Measurements from ENCODE around the gene CTSW.
A peak's percentile ranks its signal among the peaks of the same experiment; 100 is the strongest.
"Not testable (repeated sequence)": the region's sequence is repeated elsewhere in the genome, so short reads cannot be mapped to it uniquely, and the experiment has no call there.

Gene CTSW

DNA sequence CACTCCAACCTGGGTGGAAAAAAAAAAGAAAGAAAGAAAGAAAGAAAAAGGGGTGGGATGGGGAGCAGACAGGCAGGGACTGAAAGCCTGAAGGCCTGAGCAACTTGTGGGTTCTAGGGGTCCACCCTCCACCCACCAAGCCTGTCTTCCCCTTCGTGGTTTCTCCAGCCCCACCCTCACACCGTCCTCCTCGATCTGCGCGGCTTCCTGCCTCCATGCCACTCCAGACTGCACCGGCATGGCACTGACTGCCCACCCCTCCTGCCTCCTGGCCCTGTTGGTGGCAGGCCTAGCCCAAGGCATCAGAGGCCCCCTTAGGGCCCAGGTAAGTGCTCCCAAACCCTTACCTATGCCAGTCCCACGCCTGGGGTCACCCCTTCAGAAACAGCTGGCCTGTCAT is at the start of gene CTSW:
TSS of gene CTSW (plus strand) at position 221 of the 400 bp plus-strand sequence. CDS start at position 239, 18 bp downstream.
- no peak for DNase-seq (ENCODE audit: low read depth)

- DNase-seq (ENCODE audit: low read depth) = not testable (repeated sequence)
Measured at GRCh38 chr11:65832231-65832630, 47.4 kb upstream of the CTSW start.

- DNase-seq (ENCODE audit: low read depth) = peak; percentile 93
Measured at GRCh38 chr11:65833297-65834030, 46.2 kb upstream of the CTSW start, which contains the start of gene SNX32. SNX32 (plus strand) TSS chr11:65833963; CDS start chr11:65834066, 103 bp downstream.

- no peak for DNase-seq (ENCODE audit: low read depth)
Measured at GRCh38 chr11:65834202-65834601, 45.4 kb upstream of the CTSW start.

GRCh38 chr11:65842144-65842543 is 37.5 kb upstream of the CTSW start:
- no peak for DNase-seq (ENCODE audit: low read depth)

DNA sequence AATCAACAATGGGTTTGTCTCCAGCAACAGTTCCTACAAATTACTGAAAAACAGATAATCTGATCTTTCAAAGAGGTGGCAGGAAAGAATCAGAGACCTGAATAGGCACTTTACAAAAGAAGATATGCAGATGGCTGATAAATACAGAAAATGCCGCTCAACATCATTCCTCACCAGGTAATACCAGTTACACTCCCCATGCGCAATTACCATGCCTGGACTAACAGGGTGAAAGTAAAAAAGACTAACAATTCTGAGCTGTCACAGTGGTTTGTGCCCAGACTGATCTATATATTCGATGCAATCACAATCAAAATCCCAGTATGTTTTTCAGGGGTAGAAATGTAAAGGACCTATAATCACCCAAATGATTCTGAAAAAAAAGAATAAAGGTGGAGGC is 35.8 kb upstream of the CTSW start:
- no peak for DNase-seq (ENCODE audit: low read depth)

DNA sequence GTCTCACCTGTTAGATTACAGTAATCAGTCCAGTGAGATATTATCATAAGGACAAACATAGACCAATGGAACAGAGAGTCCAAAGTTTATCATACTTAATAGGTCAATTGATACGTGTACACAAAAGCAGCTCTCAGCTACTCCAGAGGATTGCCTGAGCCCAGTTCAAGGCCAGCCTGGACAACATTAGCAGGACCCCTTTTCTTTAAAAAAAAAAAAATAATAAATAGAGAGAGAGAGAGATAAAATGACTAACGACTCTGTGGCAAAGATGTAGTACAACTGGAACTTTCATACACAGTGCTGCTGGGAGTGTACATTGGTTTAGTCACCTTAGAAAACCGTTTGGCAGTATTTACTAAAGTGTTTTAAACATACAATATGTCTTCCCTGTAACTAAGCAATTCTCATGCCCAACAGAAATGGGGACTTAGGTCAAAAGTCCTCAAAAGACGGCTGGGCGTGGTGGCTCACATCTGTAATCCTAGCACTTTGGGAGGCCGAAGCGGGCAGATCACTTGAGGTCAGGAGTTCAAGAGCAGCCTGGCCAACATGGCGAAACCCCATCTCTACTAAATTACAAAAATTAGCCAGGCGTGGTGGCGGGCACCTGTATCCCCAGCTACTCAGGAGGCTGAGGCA is 35.3 kb upstream of the CTSW start:
- DNase-seq (ENCODE audit: low read depth) = no peak

DNA sequence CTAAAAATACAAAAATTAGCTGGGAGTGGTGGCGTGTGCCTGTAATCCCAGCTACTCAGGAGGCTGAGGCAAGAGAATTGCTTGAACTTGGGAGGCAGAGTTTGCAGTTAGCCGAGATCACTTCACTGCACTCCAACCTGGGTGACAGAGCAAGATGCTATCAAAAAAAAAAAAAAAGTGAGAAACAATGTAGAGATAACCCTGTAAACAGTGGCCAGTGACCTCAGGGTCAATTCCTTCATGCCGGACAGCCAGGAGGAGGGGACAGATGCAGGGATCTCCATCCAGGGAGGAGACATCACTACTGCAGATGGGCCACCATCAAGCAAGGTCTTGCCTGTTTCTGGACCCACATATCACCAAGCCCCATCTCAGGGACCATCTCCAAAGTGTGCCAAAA is 31.9 kb upstream of the CTSW start:
- DNase-seq (ENCODE audit: low read depth) = no peak

GRCh38 chr11:65848693-65849092 is 30.9 kb upstream of the CTSW start:
- not testable (repeated sequence) for DNase-seq (ENCODE audit: low read depth)

DNA sequence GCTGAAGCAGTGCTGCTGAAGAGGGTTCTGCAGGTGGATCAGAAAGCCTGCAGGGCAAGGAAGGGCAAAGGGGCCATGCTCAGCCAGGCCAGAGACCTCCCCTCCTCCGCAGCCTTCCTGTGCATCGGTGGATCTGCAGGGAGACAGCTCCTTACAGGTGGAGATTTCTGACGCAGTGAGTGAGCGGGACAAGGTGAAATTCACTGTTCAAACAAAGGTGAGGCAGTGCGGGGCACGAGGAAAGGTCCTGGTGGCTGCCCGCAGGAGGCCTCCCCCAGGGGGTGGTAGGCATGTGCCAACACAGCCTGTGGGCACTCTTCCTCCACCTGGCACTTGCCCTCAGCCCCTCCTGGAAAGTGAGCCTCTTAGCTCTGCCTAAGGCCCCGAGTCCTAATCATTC is 30.3 kb upstream of the CTSW start:
- DNase-seq (ENCODE audit: low read depth) = no peak

- DNase-seq (ENCODE audit: low read depth) = no peak
Measured at GRCh38 chr11:65849771-65850216, 29.8 kb upstream of the CTSW start.

GRCh38 chr11:65850217-65851082 is 29.2 kb upstream of the CTSW start:
- DNase-seq (ENCODE audit: low read depth) = no peak

- DNase-seq (ENCODE audit: low read depth) = no peak
Measured at GRCh38 chr11:65851083-65851579, 28.5 kb upstream of the CTSW start.

- DNase-seq (ENCODE audit: low read depth) = no peak
Measured at GRCh38 chr11:65851811-65852507, 27.7 kb upstream of the CTSW start.

- no peak for DNase-seq (ENCODE audit: low read depth)
Measured at GRCh38 chr11:65852508-65853245, 27.0 kb upstream of the CTSW start.

- no peak for DNase-seq (ENCODE audit: low read depth)
Measured at GRCh38 chr11:65853246-65853979, 26.2 kb upstream of the CTSW start.

DNA sequence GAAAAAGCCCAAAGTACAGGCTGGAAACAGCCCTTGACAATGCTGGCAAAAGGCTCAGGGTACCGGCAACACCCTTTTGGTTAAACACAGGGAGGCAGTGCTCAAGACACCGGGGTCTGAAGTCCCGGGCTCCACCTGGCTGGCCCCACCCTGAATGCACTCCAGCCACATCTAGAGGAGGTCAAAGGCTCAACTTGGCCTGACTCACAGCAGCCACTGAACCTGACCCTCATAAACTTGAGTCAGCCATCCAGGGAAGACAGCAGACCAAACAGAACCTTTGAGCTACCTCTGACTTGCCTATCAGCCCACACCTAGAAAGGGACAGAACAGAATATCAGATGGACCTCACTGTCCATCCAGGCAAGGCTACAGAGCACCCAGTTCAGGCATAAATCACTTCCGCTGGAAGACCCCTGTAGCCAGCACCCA is 25.5 kb upstream of the CTSW start:
- no peak for DNase-seq (ENCODE audit: low read depth)

DNA sequence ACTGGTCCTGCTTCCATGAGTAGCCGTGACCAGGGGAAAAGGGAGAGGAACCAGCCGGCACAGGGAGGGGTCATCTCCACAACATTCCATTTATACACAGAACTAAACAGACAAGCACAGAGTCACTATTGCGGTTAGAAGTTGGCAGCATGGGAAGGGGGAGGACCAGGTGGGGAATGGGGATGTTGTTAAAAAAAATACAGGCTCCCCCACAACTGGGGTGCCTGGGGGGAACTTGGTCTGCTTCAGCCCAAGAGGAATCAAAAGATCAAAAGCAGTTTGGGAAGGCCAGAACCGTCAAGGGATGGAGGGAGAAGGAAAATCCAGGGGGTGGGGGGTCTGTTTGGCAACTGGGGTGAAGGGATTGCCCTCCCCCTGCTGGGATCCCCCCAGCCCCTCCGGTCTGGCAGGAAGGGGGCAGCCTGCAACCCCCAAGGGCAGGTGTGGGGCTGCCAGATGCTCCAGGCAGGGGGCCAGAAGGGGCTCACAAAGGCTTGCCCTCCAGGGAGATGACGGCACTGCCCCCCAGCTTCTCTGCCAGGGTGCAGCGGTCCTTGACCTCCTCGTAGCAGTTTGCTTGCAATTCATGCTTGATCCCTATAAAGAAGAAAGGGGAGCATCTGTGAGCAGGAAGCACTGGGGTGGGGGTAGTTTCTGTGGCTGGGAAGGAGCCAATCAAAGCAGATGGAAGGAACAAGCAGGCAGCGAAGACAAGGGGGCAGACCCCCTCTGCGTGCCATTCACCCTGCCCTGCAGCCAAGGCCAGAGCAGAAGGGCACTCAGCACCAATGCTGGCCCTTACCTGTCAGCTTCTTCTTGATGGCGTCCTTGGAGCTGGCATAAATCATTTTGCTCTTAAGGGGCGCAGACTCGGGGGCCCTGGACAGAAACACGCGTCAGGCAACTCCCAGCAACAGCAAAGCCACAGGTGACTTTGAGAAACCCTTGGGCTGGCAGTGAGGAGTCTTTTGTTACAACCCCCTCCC is 24.5 kb upstream of the CTSW start:
- DNase-seq (ENCODE audit: low read depth) = no peak

GRCh38 chr11:65855927-65856363 is 23.7 kb upstream of the CTSW start:
- no peak for DNase-seq (ENCODE audit: low read depth)
